ENCODE results near the gene ERC2. TPM values are rescaled to one million over a fixed set of nuclear protein-coding genes. Genes with fewer than 3 reads are reported as not detected.

ERC2 gene
- polyA plus RNA-seq, 1 experiment = 0.07 TPM

- no peak for DNase-seq (ENCODE audit: low read depth, low spot score)
- no peaks in the 10 kb centered on the region for H3K9me3 ChIP-seq (ENCODE audit: control insufficient read depth, insufficient read depth, low read length)
- POLR2A ChIA-PET = no interaction called here
- CTCF ChIA-PET = no interaction called here
- no peak for TF ChIP-seq CTCF (IDR thresholded peaks at IDR 0.05; ENCODE audit: low read depth, low read length)
- H3K27me3 ChIP-seq (ENCODE audit: control insufficient read depth, insufficient read depth, low read length) = peaks cover 16% of the 10 kb centered on the region
- no peak overlapping the region for H3K27ac ChIP-seq (ENCODE audit: low read depth, low read length)
- no peak overlapping the region for H3K4me3 ChIP-seq (ENCODE audit: low read depth, low read length)
Observed at GRCh38 chr3:55648591-55649318, 819.5 kb downstream of the ERC2 start.

GRCh38 chr3:55647670-55648069 is 820.6 kb downstream of the ERC2 start:
- TF ChIP-seq CTCF (IDR thresholded peaks at IDR 0.05; ENCODE audit: low read depth, low read length) = no peak
- ChIA-PET POLR2A (no interaction called here), CTCF (interaction anchor here (0.8 to 1.4 kb wide), 2 partner anchors 98 to 603 kb away, joined by 3 read pairs; no protein-coding TSS in a partner anchor)
- Histone ChIP-seq H3K27ac (ENCODE audit: low read depth, low read length) (no peak overlapping the region), H3K4me3 (ENCODE audit: low read depth, low read length) (no peak overlapping the region), H3K9me3 (ENCODE audit: control insufficient read depth, insufficient read depth, low read length) (no peaks in the 10 kb centered on the region), H3K27me3 (ENCODE audit: control insufficient read depth, insufficient read depth, low read length) (peaks cover 16% of the 10 kb centered on the region)
- no peak for DNase-seq (ENCODE audit: low read depth, low spot score)

DNA sequence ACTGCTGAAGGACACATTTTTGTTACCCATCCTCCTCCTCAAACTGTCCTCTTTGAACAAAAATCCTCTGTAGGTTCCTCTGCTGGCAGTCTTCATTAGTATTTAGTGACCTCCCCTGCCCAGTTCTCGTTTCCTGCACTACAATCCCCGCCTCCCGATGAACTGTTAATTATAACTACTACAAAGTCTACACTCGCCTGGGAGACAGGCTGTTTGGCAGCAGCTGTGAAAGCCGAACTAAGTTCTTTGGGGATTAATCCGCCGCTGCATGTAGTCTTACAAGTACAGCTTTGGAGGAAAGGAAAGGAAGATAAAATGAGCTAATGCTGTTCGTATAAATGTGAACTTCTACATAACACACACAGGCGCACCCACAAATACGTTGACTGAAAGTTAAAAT is 821.2 kb downstream of the ERC2 start:
- H3K9me3 ChIP-seq (ENCODE audit: control insufficient read depth, insufficient read depth, low read length) = no peaks in the 10 kb centered on the region
- peaks cover 16% of the 10 kb centered on the region for H3K27me3 ChIP-seq (ENCODE audit: control insufficient read depth, insufficient read depth, low read length)
- DNase-seq (ENCODE audit: low read depth, low spot score) = no peak
- ChIA-PET CTCF (interaction anchor here (0.8 to 1.4 kb wide), 2 partner anchors 99 to 604 kb away, joined by 3 read pairs; no protein-coding TSS in a partner anchor), POLR2A (no interaction called here)
- no peak for TF ChIP-seq CTCF (IDR thresholded peaks at IDR 0.05; ENCODE audit: low read depth, low read length)
- H3K4me3 ChIP-seq (ENCODE audit: low read depth, low read length) = no peak overlapping the region
- no peak overlapping the region for H3K27ac ChIP-seq (ENCODE audit: low read depth, low read length)

GRCh38 chr3:55646121-55646520 is 822.1 kb downstream of the ERC2 start:
- TF ChIP-seq CTCF (IDR thresholded peaks at IDR 0.05; ENCODE audit: low read depth, low read length) = no peak
- peaks cover 16% of the 10 kb centered on the region for H3K27me3 ChIP-seq (ENCODE audit: control insufficient read depth, insufficient read depth, low read length)
- POLR2A ChIA-PET = no interaction called here
- H3K9me3 ChIP-seq (ENCODE audit: control insufficient read depth, insufficient read depth, low read length) = no peaks in the 10 kb centered on the region
- H3K27ac ChIP-seq (ENCODE audit: low read depth, low read length) = no peak overlapping the region
- no peak overlapping the region for H3K4me3 ChIP-seq (ENCODE audit: low read depth, low read length)
- CTCF ChIA-PET = no interaction called here
- DNase-seq (ENCODE audit: low read depth, low spot score) = no peak

GRCh38 chr3:55645422-55645821 is 822.8 kb downstream of the ERC2 start:
- no peaks in the 10 kb centered on the region for H3K9me3 ChIP-seq (ENCODE audit: control insufficient read depth, insufficient read depth, low read length)
- peaks cover 16% of the 10 kb centered on the region for H3K27me3 ChIP-seq (ENCODE audit: control insufficient read depth, insufficient read depth, low read length)
- H3K27ac ChIP-seq (ENCODE audit: low read depth, low read length) = no peak overlapping the region
- ChIA-PET POLR2A (no interaction called here), CTCF (no interaction called here)
- DNase-seq (ENCODE audit: low read depth, low spot score) = no peak
- TF ChIP-seq CTCF (IDR thresholded peaks at IDR 0.05; ENCODE audit: low read depth, low read length) = no peak
- H3K4me3 ChIP-seq (ENCODE audit: low read depth, low read length) = no peak overlapping the region
